Activated CD4-positive, alpha-beta T cell treated with anti-CD3 and anti-CD28 coated beads for 1 hour (primary cell): Measurements from ENCODE around the gene CEP131.
"Not testable (repeated sequence)": the region's sequence is repeated elsewhere in the genome, so short reads cannot be mapped to it uniquely, and the experiment has no call there.

ENCODE experiments used
- DNase-seq: peaks from one replicate; pipeline ENCODE4 v3.0.0-alpha.2; 2020

Gene CEP131

DNA sequence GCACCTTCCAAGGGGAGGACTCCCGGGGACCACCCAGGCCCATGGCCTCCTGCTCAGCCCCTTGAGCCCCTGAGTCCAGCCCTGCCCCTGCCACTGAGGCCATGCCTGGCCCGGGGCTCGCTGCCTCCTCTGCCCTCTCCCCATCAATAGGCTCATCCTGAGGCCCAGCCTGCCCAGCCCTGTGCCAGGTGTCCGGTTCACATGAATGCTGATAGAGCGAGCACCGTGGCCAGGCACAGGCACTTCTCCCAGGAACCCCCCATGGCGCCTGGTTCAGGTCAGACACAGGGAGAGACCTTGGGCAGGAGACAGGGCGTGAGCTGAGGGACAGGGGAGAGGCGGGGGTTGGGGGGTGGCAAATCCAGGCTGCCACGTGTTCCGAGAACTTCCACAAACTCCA lies 60.3 kb downstream of the CEP131 start:
- DNase-seq, result no peak

DNA sequence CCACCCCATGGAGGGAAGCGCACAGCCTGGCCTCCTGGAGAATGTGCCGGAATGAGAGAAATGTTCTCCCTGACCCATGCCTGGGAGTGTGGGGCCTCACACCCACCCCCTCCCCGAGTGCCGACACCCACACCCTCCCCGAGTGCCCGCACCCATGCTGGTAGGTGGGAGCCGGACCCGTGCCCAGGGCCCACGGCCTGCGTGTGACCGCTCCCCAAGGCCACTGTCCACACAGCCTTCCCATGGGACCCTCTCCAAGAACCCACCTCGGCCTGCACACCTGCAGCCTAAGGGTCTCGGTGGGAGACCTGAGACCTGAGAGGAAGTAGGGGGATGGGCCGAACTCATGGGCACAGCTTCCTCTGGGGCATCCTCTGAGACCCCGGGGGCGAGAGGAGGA lies 60.8 kb downstream of the CEP131 start:
- no peak for DNase-seq

DNA sequence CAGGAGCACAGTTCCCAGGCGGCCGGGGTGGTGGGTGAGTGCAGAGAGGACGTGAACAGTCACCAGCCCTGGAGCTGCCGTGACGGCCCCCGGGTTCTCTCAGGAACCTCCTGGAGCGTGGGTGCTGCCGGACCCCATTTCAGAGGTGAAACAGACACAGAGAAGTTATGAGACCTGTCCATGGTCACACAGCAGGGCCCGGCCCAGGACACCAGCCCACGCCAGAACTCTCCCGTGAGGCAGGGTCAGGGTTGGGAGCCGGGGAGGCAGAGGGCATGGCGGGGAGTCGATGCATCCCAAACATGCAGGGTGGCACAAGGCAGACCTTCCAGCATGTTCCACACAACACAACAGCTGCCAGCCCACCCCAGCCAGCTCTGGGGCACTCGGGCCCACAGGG lies 61.2 kb downstream of the CEP131 start:
- DNase-seq, result no peak

DNA sequence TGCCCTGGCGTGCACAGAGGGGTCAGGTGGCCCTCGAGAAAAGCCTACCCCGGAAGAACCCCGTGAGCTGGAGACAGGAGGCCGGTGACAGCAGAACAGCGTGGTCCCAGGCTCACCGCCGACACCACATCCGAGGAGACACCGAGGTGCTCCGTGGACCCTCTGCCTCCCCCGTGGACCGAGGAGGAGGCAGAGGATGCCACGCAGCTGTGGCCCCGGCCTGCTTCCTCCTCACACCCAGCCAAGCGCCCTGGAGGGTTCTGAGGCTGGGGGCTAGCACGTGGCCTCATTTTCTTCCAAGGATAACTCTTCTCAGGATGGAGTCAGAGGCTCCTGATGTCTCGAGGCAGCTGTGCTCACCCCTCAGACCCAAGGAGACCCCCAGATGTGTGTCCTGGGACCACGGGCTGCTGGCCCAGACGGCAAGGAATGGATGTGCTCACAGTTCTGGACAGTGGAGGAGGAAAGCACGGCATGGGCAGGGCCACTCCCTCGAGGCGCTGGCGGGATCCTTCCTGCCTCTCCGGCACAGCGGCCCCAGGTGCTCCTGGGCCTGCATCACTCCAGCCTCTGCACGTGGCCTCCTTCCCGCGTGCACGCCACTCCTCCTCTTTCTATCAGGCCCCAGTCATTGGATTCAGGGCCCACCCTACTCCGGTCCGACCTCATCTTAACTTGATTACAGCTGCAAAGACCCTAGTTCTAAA lies 61.9 kb downstream of the CEP131 start:
- no peak for DNase-seq

DNA sequence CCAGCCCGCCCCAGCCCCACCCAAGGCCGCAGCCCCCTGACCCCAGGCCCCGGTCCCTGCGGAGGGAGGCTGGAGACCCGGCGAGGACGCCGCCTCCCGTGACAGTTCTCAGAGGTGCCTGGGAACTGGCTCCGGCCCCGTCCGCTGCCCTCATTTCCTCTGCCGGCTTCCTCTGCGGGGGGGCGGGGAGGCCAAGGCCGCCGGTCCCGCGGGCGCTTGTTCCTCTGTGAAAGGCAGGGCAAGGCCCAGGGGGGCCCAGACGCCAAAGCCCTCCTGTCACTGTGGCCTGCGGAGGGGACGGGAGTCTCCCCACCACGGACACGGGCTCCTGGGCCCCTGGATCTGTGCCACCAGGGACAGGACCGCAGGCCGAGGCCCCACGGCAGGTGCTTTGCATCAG lies 62.5 kb downstream of the CEP131 start:
- DNase-seq, result no peak

DNA sequence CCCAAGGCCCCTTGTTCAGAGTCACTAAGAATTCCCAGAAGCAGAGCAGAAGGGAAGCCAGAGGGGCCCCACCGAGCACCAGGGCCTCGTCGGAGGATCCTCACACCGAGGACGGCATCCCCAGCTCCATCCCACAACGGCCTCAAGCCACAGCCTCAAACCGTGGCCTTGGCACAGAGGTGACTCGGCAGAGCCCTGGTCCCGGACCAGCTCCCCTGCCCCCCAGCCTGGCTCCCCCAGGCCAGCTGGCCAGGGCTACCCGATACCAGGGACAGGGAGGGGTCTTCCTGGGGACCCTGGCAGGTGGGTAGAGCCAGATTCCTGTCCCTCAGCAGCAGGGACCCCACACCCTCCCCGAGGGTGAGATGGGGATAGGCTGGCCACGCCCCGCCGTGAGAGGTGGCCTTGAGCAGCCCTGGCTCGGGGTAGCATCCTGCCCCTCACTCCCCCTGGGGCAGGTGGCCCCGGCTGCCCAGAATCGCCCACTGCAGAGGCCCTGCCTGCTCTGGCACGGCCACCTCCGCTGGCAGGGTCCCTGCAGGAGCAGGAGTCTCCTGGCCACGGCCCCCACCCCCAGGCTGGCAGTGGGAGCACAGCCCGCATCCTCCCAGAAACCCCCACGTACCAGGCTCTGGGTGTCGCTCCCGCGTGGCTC lies 63.0 kb downstream of the CEP131 start:
- DNase-seq, result no peak

DNA sequence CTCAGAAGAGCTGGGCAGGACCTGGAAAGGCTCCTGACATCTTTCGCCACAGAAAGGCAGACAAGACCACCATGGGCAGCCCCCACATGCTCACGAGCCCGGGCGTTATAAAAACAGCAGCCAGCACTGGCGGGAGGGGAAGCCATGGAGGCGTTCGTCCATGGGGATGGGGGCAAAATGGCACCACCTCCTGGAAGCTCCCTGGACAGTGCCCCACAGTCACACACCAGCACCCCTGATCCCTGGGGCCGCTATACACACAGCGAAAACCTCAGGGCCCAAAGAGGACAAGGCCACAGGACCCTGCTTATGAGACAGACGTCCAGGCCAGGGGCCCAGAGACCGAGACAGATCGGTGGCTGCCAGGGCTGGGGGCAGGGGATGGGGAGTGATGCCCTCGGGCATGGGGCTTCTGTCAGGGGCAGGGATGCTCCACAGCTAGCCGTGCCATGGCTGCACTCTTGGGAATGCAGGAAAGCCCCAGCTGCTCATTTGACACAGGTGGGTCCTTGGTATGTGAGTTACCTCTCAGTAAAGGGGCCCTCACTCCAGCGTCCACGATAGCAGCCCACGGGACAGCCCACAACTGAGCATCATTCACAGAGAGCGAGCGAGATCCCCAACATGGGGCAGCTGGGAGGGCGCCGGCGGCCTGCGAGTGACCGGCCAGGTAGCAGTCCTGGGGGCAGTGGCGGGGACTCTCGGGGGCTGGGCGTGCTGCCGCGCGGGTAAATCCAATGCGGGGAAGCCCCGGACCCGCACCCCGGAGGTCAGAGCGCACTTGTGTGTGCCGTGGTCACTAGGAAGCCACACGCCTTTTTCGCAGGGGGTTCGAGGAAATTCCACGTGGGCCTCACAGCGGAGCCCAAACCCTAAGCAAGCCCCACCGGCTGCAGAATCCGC lies 63.8 kb downstream of the CEP131 start:
- no peak for DNase-seq

DNA sequence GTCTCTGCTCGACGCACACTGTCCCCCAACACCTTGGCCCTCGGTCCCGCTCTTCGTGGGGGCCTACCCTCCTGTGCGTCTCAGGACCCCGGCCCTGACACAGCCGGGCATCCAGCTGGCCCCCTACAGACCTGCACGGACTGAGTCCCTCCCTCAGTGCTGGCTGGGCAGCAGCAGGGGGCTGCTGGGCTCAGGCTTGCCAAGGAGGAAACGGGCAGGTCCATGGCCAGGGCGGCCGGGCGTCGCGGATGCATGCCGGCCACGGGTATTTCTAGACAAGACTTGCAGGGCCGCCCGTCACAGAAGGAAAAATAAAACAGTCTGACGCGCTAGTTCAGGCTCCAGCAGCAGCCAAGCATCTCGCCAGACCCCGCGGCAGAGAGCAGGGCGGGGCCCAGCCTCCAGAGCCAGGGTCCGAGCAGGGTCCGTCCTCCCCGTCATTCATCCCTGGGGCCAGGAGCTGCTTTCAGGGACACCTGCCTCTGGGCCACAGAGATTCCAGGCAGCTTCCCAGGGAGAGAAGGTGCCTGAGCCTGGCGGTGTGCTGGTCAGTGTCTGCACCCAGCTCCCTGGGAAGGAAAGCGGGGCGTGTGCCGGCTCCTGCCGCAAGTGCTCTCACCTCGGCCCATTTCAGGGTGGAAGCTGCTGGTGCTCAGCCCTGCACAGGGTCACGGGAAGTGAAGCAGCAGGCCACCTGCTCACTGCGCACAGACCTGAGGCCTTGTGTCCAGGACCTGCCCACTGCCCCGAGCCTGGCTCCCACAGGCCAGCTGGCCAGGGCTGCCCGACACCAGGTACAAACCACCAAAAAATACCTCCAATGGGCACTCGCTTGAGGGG lies 64.7 kb downstream of the CEP131 start:
- DNase-seq, result no peak

DNA sequence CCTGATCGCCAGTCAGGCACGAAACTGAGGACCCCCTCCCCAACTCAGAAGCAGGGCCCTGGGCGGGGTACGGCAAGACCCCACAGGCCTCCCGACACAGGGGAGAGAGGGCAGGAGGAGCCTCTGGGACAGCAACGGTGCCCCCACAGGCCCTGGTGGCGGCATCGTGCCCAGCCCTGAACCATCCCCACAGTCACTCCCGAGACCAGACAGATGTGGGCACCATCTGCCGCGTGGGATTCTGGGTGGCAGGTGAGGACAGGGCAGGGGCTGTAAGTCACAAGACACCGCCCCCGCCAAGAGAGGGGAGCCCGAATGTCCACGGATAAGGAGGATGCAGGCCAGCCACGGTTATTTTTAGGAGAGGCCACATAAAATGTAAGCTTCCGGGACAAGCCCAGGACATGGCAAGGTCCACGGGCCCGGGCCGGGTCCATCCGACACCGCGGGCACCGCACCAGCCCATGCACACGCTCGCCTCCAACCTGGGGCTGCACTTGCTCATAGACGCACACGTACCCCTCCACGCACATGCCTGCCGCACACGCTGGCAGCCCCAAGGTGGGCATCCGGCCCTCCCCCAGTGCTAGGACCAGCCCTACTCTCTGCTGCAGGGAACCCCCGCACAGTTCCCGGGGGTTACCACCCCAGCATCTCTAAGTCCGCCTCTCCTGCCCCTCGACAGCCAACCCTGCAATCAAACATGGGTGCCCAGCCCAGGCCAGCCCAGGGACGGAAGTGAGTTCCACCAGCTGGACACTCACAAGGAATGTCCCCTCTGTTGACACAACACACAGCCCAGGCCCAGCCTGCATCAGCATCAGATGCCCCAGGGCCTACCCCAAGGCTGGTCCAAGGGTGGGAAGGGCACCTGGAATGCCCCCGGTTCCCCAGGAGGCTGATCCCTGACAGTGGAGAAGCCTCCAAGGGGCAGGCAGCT lies 65.6 kb downstream of the CEP131 start:
- DNase-seq, result no peak

DNA sequence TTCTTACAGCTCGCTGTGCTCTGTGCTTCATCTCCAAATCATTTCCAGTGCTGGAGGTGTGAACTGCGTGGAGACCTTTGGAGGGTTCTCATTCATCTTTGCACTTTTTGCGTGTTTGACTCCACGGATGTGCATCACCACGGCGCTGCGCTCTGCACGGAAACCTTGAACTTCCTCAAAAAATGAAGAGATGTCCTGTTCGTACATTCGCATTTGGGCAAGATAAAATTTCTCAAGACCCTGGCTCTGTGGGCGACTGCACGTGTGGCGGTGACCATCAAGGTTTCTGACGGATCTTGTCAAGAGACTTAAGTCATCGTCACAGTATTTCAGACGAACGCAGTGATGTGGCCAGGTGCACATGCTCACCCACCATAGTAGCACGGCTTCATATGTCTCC lies 67.8 kb downstream of the CEP131 start:
- no peak for DNase-seq

DNA sequence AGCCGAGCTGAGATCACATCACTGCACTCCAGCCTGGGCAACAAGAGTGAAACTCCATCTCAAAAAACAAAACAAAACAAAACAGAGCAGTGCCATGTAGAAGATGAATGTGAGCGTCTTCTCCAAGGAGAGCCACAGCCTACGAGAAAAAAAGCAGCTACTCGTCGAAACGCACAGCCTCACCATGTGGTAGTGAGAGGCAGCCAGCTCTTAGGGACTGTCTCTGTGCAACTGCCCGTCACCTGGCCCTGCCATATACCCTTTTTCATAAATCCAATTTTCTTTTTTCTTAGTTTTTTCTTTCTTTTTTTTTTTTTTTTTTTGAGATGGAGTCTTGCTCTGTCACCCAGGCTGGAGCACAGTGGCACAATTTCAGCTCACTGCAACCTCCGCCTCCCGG lies 68.7 kb downstream of the CEP131 start:
- DNase-seq, result not testable (repeated sequence)

DNA sequence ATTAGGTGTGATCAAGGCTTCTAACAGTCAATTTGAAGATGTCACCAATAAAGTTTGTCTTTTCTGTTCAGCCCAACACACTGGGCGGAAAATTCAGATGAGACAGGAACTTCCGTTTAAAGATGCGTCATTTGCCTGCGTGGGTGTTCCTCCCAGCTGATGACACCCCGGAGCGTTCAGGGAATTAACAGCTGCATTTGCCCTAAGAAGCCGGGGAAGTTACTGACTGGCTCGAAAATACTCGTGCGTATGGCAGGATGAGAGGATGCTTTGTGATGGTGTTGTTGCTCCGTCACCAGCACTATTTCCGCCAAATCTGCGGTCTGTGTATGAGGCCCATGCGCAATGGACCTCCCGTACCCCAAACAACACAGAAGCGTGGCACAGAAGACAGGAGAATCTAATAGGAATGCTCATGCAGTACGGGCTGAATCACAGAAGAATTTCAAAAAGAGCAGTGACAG lies 69.4 kb downstream of the CEP131 start:
- DNase-seq, result no peak

DNA sequence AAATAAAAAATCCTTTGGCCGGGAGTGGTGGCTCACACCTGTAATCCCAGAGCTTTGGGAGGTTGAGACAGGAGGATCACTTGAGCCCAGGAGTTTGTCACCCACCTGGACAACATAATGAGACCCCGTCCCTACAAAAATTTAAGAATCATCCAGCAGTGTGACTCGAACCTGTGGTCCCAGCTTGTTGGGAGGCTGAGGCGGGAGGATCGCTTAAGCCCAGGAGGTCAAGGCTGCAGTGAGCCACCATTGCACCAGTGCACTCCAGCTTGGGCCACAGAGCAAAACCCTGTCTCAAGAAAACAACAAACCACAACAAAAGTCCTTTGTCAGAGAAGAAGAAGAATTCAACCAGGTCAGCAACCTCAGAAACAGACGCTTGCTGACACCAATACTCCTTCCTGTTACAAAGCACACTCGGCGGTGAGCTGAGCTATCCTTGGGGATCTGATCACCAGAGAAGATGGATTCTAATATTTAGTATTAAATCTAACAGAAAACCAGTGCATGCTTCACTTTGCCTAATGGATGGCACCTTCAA lies 70.4 kb downstream of the CEP131 start:
- no peak for DNase-seq

DNA sequence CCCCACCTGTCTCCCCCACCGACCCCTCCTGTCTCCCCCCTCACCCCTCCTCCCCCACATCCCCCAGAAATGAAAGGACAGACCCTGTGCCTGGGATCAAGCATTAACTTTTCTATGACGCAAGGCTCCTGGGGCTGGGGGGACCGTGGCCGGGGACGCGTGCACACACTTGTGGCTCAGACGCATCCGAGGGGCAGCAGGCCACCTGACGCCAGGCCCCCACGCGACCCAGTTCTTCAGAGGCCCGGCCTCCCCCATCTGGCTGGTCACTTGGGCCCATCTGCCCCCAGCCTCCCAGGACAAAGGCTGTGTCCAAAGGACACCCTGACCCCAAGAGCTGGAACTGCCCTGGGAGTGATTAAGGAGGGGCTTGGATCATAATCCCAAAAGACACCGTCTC lies 71.5 kb downstream of the CEP131 start:
- no peak for DNase-seq

DNA sequence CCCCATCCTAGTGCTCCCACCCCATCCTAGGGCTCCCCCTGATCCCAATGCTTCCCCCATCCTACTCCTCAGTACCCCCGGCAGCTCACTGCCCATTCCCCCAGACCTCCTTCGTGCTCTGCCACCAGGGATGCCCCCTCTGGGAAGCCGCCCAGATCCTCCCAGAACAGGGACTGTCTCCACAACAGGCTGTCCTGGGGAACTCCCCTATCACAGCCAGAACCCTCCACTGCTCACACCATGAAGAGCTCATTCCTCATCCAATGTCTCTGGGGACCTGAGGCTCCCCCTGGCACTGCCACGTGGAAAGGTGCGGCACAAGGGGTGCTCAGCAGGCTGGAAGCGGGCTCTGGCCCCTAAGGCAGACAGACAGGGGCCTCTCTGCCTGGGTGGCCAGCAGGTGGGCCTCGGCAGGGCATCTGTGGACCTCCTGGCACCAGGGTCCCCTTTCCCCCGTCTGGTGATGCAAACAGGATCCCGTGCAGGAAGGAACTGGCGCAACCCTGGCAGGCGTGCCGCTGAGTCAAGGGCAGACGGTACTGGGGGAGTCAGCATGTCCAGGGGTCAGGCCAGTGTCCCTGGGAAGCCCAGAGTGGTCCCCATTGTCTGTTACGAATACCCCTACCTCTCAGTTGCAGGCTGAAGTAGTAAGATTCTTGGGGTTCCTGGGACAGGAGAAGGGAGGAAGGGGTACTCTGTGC lies 72.2 kb downstream of the CEP131 start:
- no peak for DNase-seq

DNA sequence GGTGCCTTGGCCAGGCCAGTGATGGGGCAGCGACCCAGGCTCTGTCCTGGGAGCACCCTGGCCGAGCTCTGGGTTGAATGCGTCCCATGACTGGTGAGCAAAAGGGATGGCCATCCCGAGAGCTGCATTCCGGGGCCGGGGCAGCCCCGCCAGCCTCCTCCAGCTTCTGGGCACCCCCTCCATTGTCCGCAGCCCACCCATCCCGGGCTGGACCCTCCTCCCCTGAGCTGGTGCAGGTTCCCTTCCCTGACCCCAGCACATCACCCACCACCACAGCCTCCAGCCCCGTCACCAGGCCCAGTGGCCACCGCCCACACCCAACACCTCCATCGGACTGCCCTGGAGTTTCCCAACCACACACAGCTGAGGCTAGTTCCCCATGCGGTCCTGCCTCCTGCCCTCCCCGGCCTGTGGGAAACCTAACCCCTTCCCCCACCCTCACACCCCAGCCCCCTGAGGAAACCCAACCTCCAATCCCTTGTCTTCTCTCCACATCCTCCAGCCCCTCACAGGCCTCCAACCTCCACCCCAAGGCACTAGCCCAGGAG lies 73.7 kb downstream of the CEP131 start:
- no peak for DNase-seq

DNA sequence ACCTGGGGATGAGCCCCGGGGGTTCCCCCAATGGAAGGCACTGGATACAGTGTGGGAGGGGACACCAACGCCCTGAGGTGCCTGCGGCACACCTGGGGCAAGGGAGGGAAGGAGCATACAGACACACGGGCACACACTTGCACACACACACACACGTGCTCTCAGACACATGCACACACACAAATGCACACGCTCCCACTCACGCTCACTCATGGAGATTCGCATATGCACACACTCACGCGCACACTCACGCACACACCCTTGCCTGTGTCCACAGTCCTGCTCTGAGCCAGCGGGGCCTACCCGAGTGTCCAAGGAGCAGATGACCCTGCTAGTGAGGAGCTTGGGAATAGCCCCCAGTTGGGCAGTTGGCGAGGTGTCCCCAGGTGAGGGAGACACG lies 74.2 kb downstream of the CEP131 start:
- no peak for DNase-seq

DNA sequence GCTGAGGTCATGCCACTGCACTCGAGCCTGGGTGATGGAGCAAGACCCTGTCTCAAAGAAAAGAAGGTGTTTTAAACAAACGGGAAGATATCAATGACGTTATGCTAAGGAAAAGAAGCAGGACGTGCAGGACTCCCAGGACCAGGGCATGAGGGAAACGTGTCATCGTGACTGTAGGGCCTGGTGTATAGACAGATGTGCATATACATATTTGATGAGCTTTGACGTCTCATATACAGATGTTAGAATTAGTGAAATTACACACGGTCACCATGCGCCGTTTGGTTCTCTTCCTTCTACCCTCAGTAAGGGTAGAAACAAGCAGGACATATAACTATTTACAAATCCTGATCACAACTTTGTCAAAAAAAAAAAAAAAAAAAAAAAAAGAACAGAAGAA lies 75.1 kb downstream of the CEP131 start:
- no peak for DNase-seq

DNA sequence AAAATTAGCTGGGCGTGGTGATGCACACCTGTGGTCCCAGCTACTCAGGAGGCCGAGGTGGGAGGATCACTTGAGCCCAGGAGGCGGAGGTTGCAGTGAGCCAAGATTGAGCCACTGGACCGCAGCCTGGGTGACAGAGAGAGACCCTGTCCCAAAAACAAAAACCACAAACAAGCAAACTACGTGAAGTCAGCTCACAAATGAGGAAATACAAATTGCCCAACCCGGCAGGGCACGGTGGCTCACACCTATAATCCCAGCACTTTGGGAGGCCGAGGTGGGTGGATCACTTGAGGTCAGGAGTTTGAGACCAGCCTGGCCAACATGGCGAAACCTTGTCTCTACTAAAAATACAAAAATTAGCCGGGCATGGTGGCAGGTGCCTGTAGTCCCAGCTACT lies 76.6 kb downstream of the CEP131 start:
- not testable (repeated sequence) for DNase-seq

DNA sequence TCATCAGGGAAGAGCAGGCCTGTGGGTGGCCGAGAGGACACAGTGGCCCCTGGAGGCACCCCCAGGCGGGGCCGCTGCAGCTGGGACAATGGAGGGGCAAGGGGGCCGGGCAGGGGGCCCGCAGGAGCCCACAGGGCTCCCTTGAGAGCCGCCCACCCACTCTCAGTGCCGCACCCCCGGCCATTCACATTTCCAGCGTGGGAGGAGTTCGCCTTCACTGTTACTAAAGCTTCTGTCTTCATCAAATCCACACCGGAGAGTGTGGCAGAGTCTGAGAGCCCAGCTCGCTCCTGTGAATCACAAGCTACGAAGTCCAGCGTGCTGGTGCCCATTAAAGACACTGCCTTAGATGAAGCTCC lies 78.4 kb downstream of the CEP131 start:
- no peak for DNase-seq
